Mucosa of gallbladder (tissue), 1 donor: ENCODE data around the gene UBIAD1. TPM values are rescaled to one million over a fixed set of nuclear protein-coding genes. Genes with fewer than 3 reads are reported as not detected.

Experiments used
- DNase-seq: peaks from one replicate; pipeline ENCODE4 v3.0.0-alpha.2; 2020; ENCODE audit warnings: low spot score
- total RNA-seq: library from RNA; stranded (reverse); gene quantifications from one replicate; pipeline ENCODE4 v1.2.1, GENCODE V29; 2021
- donor health status: DM: no; HTN: no; CAD: no.

The UBIAD1 gene
- total RNA-seq, 1 donor from 2014 or later = 10.2 TPM

DNA sequence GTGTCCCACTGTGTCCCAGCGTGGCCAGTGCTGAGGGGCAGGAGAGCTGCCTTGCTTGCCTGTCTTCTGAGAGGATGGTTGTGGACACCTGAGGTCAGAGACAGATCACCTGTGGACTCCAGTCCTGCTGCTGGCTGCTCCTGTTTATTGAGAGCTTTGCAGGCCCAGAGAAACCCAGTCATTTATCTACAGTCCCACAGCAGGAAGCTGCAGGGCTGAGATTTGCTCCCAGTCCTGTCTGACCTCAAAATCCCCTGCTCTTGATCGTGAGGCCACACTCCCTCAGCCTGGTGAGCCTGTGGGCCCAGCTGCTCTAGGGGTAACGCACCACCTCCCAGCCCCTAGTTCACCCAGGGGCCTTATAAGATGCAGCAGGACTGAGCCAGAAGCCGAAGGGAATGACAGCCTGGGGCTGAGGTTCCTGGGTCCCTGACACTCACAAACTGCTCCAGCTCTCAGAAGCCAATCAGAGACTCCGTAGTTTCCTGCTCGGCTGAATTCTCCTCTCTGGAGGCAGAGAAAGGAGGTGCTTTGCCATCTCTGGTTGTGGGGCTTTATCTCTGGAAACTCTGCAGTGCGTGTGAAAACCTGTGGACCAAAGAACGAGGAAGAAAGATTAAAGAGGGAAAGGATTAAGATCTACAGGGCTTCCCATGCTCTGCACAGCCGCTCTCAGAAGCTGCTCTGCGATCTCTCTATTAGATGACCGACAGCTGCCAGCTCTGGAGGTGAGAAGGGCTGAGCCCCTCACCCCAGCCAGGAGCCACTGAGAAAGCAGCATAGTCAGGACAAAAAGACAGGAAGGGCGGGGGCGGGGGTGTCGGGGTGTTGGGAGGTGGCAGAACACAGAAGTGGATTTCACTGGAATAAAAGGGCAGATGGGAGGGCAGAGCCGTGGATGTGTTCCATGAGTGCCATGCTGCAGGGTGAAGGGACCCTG is 39.1 kb downstream of the UBIAD1 start:
- no peak for DNase-seq

DNA sequence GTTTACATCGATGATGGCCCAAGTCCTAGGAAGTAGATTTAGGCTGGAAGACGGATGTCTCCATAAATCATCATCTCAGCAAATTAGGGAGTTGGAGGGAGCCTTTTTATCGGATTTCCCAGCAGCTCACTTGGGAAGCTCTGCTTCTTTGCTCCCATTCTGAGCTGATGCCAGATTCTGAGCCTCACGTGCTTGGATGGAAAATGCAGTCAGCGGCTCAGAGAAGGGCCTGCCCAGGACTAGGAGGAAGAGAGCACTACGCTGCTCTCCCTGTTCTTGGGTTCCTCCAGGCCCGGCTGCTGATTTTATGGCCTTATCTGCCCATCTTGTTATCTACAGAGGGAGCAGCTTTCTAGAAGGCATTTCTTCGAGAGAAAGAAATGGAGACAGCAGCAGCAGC is 42.0 kb downstream of the UBIAD1 start:
- DNase-seq = no peak

DNA sequence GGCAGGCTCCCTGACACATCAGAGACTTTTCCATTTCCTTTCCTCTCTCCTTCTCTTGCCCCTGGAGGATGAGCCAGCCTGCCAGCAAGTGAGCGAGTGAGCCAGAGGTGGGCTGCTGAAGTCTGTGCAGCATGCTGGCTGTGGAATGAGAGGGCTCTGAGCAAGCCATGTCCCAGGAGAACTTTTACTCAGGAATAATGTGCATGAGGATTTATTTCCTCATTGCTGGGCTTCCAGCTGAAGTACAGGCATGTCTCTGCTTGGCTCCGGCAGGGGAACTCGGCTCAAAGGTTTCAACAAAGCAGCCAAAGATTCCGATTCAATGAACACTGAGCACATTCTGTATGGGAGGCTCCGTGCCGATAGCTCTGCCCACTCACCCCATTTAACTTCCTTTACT is 43.7 kb downstream of the UBIAD1 start:
- no peak for DNase-seq

GRCh38 chr1:11318982-11319381 is 46.0 kb downstream of the UBIAD1 start:
- no peak for DNase-seq

DNA sequence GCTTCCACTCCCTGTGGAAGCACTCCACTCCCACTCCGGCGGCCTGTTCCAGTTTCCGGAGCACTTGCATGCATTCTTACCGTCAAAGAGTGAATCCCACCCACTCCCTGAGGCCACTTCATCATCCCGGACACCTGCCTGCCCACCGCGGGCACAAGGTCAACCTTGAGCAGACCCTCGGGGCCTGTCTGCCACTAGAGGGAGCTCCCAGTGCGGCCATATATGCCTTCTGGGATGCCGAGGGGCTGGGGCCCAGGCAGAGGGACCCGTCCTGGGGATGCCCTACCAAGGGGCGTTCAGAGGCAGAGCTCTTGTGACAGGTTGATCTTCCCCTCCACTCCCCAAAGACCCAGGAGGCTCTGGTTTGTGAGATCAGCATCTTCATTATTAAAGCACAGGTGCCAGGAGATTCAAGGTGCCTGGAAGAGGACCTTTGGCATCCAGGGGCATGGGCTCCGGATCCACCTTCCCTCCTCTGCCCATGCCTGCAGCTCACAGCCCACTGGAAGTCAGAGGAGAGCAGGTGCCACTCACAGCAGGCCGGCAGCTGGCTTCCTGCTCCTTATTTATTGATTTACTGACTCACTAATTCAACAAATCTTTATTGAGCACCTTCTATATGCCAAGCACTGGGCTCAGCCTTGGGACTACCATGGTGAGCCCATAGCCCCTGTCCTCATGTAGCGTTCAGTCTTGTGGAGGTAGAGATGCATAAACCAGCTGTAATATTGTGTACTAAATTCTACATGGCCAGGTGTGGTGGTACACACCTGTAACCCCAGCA is 47.3 kb downstream of the UBIAD1 start:
- no peak for DNase-seq

DNA sequence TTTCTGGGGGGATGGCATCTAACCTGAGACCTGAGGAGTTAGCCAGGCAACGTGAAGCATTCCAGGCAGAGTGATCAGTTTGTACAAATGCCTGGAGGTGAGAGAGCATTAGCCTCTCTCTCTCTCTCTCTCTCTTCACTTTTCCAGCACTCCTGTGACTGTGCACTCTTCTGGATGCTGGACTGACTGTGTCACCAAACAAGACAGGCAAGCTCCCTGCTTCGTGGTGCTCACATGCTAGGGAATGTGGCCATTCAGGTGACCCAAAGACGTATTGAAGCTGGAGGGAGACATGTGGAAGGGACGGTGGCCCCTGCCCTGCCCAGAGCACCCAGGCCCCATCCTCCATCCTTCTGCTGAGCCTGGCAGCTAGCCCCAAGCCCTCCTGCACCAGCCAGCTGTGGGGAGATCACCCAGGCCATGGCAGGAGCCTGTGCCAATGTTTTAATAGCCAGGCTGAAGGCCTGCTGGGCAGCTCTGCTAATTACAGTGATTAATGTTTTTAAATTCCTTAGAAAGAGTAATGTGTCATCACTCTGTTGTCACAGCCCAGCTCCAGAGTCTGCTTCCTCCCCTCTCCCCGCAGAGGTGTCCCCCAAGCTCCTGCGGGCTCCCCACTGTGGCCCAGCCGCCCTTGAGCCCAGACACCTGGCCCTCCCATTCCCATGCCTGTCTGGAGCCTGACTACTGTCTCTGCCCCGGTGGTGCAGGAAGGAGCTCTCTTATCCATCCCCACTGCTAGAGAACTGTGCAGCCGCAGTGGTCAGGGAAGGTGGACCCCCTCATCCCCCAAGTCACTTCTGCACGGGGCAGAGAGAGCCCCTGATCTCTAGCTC is 48.9 kb downstream of the UBIAD1 start:
- DNase-seq = no peak

DNA sequence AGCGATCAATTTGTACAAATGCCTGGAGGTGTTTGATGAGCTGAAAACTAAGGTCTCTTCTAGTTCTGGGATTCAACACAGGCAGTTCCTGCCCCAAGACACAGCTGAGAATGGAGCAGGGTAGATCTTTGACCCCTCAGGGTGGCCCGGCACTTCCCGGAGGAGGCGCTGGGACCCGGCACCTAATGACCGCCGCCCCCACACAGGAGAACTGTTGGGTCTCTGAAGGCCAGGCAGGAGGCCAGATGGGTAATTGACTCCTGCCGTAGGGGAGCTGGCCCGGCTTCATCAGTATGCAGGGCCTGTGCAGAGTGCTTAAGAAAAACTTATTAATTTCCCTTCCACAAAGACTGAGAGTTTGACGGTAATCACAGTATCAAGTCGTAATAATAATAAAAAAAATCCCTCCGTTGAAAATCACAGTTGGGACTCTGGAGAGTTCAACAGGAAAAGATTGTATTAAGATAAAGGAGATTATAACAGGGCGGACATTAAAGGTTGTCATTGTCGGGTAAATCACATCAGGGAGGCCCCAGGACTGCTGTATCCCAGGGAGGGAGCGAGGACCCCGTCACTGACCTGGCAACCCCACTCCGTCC is 51.7 kb downstream of the UBIAD1 start:
- DNase-seq = no peak

DNA sequence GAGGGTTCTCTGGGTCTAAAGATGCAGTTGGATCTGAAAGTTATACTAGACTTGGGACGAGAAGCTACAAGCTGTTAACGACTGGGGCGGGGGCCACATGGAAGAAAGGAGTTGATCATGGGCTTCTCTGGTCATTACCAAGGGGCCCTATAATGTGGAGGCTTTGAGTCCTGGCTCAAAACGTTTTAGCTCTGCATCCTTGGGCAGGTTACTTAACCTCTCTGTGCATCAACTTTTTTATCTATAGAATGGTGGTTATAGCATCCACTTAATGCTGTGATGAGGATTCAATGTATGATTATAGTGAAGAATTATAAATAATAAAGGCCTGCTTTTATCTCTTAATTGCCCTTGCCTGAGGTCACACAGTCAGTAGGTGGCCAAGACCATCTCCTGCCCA is 53.1 kb downstream of the UBIAD1 start:
- DNase-seq = no peak

DNA sequence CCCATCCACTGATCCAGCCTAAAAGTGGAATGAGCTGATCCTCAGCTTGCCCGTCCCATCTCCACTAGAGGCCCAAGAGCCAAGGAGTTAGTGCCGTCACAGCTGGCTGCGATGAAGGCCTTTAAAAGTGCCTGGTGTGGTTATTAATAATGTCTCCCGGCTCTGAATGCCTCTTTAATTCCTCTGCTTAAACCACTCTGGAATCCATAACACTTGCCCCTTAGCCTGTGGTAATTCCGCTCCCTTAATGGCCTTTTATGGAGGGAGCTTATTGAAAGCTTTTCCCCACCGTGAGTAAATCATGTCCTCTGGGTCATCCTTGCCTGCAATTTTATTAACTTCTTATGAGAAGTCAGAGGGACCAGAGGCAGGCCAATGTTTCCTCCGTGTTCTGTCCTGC is 55.4 kb downstream of the UBIAD1 start:
- no peak for DNase-seq

GRCh38 chr1:11330411-11330810 is 57.4 kb downstream of the UBIAD1 start:
- DNase-seq = no peak

GRCh38 chr1:11331036-11331944 is 58.3 kb downstream of the UBIAD1 start:
- DNase-seq = no peak

- DNase-seq = no peak
These were observed 59.0 kb downstream of the UBIAD1 start for GRCh38 chr1:11331945-11332546.

DNA sequence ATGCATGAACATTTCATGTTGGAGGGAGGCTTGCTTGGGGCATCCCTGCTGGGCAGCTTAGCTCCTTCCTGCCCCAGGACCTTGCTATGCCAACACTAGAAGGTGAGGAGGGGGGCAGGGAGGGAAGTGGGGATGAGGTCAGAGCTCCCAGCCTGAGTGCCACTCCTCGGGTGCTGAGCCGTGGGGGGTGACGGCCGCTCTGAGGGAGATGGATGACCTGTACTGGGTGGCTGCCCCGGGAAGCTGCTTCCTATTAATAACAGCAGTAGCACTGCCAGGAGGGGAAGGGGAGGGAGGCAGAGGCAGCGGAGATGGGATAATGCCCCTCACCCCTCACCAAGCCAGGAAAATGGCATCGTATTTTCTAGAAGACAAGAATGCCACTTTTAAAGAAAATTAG is 60.6 kb downstream of the UBIAD1 start:
- no peak for DNase-seq

- DNase-seq = no peak
These were observed 61.3 kb downstream of the UBIAD1 start for GRCh38 chr1:11334261-11334804.

DNA sequence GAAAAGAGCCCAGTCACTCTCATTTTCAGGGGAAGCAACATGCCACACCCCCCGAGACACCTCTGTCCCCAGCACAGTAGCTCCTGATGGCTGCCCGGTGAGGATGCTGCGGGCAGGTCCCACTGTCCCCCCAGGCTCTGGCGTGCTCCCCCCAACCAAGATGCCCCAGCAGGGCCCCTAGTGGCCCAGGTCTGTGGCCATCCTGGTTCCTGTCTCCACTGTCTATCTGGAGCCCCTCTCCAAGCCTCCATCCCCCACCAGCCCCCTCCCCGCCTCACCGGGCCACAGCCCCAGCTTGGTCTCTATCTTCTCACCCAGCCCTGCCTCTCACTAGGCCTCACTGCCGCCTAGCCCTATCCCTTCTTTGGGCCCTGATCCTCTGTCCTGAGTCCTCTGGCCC is 61.8 kb downstream of the UBIAD1 start:
- DNase-seq = no peak

- no peak for DNase-seq
These were observed 62.5 kb downstream of the UBIAD1 start for GRCh38 chr1:11335417-11336056.

GRCh38 chr1:11337580-11338073 is 64.6 kb downstream of the UBIAD1 start:
- no peak for DNase-seq
